Embryonic facial prominence (tissue), 1 donor: ENCODE results near the gene BCL2.
A peak's percentile ranks its signal among the peaks of the same experiment; 100 is the strongest.

ENCODE experiments used
- DNase-seq: peaks from one replicate; pipeline ENCODE4 v3.0.0-alpha.2; 2016; ENCODE audit errors: extremely low spot score

BCL2 gene

GRCh38 chr18:63326011-63326410 is 6.4 kb upstream of the BCL2 start:
- no peak for DNase-seq

GRCh38 chr18:63325086-63325686 is 5.6 kb upstream of the BCL2 start:
- DNase-seq: no peak

- peak; percentile 69 for DNase-seq
These were observed 3.5 kb upstream of the BCL2 start for GRCh38 chr18:63322908-63323634.

GRCh38 chr18:63322206-63322605 is 2.6 kb upstream of the BCL2 start:
- DNase-seq: no peak

GRCh38 chr18:63321291-63321690 is 1.7 kb upstream of the BCL2 start:
- DNase-seq: no peak

- DNase-seq: no peak
These were observed 1.4 kb upstream of the BCL2 start for GRCh38 chr18:63320975-63321265.

- peak; percentile 90 for DNase-seq
These were observed 780 bp upstream of the BCL2 start for GRCh38 chr18:63320123-63320974.

GRCh38 chr18:63318889-63319382 is 633 bp downstream of the BCL2 start:
- no peak for DNase-seq

GRCh38 chr18:63317982-63318888 is 1.3 kb downstream of the BCL2 start:
- no peak for DNase-seq

GRCh38 chr18:63317556-63317946 is 2.0 kb downstream of the BCL2 start:
- DNase-seq: no peak

GRCh38 chr18:63316612-63317555 is 2.7 kb downstream of the BCL2 start:
- DNase-seq: no peak

GRCh38 chr18:63315876-63316275 is 3.7 kb downstream of the BCL2 start:
- DNase-seq: no peak

- no peak for DNase-seq
These were observed 4.4 kb downstream of the BCL2 start for GRCh38 chr18:63315131-63315662.

GRCh38 chr18:63314062-63314790 is 5.3 kb downstream of the BCL2 start:
- DNase-seq: no peak

- no peak for DNase-seq
These were observed 6.1 kb downstream of the BCL2 start for GRCh38 chr18:63313396-63313917.

- no peak for DNase-seq
These were observed 6.7 kb downstream of the BCL2 start for GRCh38 chr18:63312737-63313395.

- no peak for DNase-seq
These were observed 7.6 kb downstream of the BCL2 start for GRCh38 chr18:63312019-63312409.

GRCh38 chr18:63311118-63312018 is 8.2 kb downstream of the BCL2 start:
- no peak for DNase-seq
